NK-92 (cell line): ENCODE data around the gene SCAPER.
"Not testable (repeated sequence)": the region's sequence is repeated elsewhere in the genome, so short reads cannot be mapped to it uniquely, and the experiment has no call there.

Experiments used
- DNase-seq: peaks from one replicate; lab custom pipeline; 2025; ENCODE audit not compliant: unreplicated experiment; lab: John Stamatoyannopoulos, UW

SCAPER gene

GRCh38 chr15:76502678-76503077, 402.5 kb downstream of the SCAPER start:
- DNase-seq, result no peak

- DNase-seq, result not testable (repeated sequence)
Measured at GRCh38 chr15:76502185-76502584, 403.0 kb downstream of the SCAPER start.

GRCh38 chr15:76501726-76502125, 403.4 kb downstream of the SCAPER start:
- DNase-seq, result no peak

- DNase-seq, result no peak
Measured at GRCh38 chr15:76501011-76501410, 404.1 kb downstream of the SCAPER start.

- no peak for DNase-seq
Measured at GRCh38 chr15:76495487-76495886, 409.7 kb downstream of the SCAPER start.

GRCh38 chr15:76492538-76492937, 412.6 kb downstream of the SCAPER start:
- DNase-seq, result no peak

GRCh38 chr15:76483752-76484151, 421.4 kb downstream of the SCAPER start:
- no peak for DNase-seq

GRCh38 chr15:76483018-76483417, 422.1 kb downstream of the SCAPER start:
- DNase-seq, result no peak

- DNase-seq, result no peak
Measured at GRCh38 chr15:76480267-76480666, 424.9 kb downstream of the SCAPER start.

- no peak for DNase-seq
Measured at GRCh38 chr15:76470691-76471090, 434.4 kb downstream of the SCAPER start.

GRCh38 chr15:76468722-76469121, 436.4 kb downstream of the SCAPER start:
- no peak for DNase-seq

GRCh38 chr15:76467136-76467535, 438.0 kb downstream of the SCAPER start:
- no peak for DNase-seq

GRCh38 chr15:76465728-76466127, 439.4 kb downstream of the SCAPER start:
- DNase-seq, result no peak

GRCh38 chr15:76464247-76464646, 440.9 kb downstream of the SCAPER start:
- DNase-seq, result no peak

GRCh38 chr15:76460871-76461270, 444.3 kb downstream of the SCAPER start:
- DNase-seq, result no peak

GRCh38 chr15:76460347-76460746, 444.8 kb downstream of the SCAPER start:
- no peak for DNase-seq

GRCh38 chr15:76451540-76451939, 453.6 kb downstream of the SCAPER start:
- DNase-seq, result no peak

- no peak for DNase-seq
Measured at GRCh38 chr15:76449455-76449854, 455.7 kb downstream of the SCAPER start.

GRCh38 chr15:76448755-76449154, 456.4 kb downstream of the SCAPER start:
- no peak for DNase-seq

- DNase-seq, result no peak
Measured at GRCh38 chr15:76447728-76448441, 457.3 kb downstream of the SCAPER start.

- no peak for DNase-seq
Measured at GRCh38 chr15:76440441-76440840, 464.7 kb downstream of the SCAPER start.

GRCh38 chr15:76439542-76439941, 465.6 kb downstream of the SCAPER start:
- no peak for DNase-seq

GRCh38 chr15:76433798-76434400, 471.2 kb downstream of the SCAPER start:
- no peak for DNase-seq
